HuH-7.5 (cell line): Measurements from ENCODE around the gene RASGRP3.
A peak's percentile ranks its signal among the peaks of the same experiment; 100 is the strongest.

Source experiments
- DNase-seq: peaks from one replicate; pipeline ENCODE4 v3.0.0; 2011; ENCODE audit warnings: low spot score

The RASGRP3 gene

GRCh38 chr2:33525666-33526065 is 49.2 kb downstream of the RASGRP3 start:
- DNase-seq = no peak

GRCh38 chr2:33526132-33526531 is 49.7 kb downstream of the RASGRP3 start:
- no peak for DNase-seq

- DNase-seq = no peak
These were observed 50.5 kb downstream of the RASGRP3 start for GRCh38 chr2:33526921-33527320.

GRCh38 chr2:33528441-33528950 is 52.0 kb downstream of the RASGRP3 start:
- DNase-seq = no peak

GRCh38 chr2:33529771-33530481 is 53.5 kb downstream of the RASGRP3 start:
- no peak for DNase-seq

- no peak for DNase-seq
These were observed 54.5 kb downstream of the RASGRP3 start for GRCh38 chr2:33530690-33531548.

- DNase-seq = no peak
These were observed 55.2 kb downstream of the RASGRP3 start for GRCh38 chr2:33531549-33532059.

- DNase-seq = no peak
These were observed 55.7 kb downstream of the RASGRP3 start for GRCh38 chr2:33532146-33532545.

GRCh38 chr2:33532966-33533365 is 56.5 kb downstream of the RASGRP3 start:
- DNase-seq = no peak

GRCh38 chr2:33535421-33535820 is 59.0 kb downstream of the RASGRP3 start:
- no peak for DNase-seq

- no peak for DNase-seq
These were observed 64.8 kb downstream of the RASGRP3 start for GRCh38 chr2:33541243-33541642.

- DNase-seq = no peak
These were observed 73.8 kb downstream of the RASGRP3 start for GRCh38 chr2:33550206-33550605.

GRCh38 chr2:33552758-33553461 is 76.5 kb downstream of the RASGRP3 start:
- peak; percentile 27 for DNase-seq

- no peak for DNase-seq
These were observed 79.2 kb downstream of the RASGRP3 start for GRCh38 chr2:33555681-33556080.

- DNase-seq = no peak
These were observed 82.9 kb downstream of the RASGRP3 start for GRCh38 chr2:33559328-33559727.

GRCh38 chr2:33560017-33560416 is 83.6 kb downstream of the RASGRP3 start:
- no peak for DNase-seq

- DNase-seq = no peak
These were observed 85.4 kb downstream of the RASGRP3 start for GRCh38 chr2:33561872-33562271.

GRCh38 chr2:33570681-33571080 is 94.2 kb downstream of the RASGRP3 start:
- no peak for DNase-seq

GRCh38 chr2:33573657-33574056 is 97.2 kb downstream of the RASGRP3 start:
- DNase-seq = no peak

- no peak for DNase-seq
These were observed 100.6 kb downstream of the RASGRP3 start for GRCh38 chr2:33577084-33577483.

- DNase-seq = no peak
These were observed 101.2 kb downstream of the RASGRP3 start for GRCh38 chr2:33577668-33578067.

GRCh38 chr2:33579227-33579626 is 102.8 kb downstream of the RASGRP3 start:
- no peak for DNase-seq
